GM12801 (cell line): ENCODE results near the gene DAB1.

Source experiments
- TF ChIP-seq, protein P1 (sequence below): IDR thresholded peaks from one replicate; pipeline ENCODE4 v1.5.1; 2011; ENCODE audit warnings: control low read depth; ENCODE audit not compliant: insufficient read length; ENCODE audit errors: extremely low read depth

Gene DAB1

DNA sequence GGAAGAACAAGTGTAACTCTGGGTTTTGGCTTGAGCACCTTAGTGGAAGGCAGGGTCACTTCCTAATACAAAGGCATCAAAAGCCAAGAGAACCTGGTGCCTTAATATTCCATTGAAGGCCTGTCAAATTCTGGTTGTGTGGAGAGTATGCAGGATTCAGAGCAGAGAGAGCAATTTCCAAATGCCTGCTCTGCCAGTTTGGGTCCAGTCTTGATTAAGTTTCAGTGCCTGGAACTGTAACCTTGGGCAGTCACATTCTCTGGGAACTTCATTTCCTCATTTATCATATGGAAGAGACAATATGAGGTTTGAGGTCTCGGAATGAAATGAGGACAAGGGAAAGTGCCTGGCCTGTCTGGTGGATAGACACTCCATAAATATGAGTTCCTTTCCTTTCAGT, 260.1 kb downstream of the DAB1 start:
- TF ChIP-seq, protein P1, sequence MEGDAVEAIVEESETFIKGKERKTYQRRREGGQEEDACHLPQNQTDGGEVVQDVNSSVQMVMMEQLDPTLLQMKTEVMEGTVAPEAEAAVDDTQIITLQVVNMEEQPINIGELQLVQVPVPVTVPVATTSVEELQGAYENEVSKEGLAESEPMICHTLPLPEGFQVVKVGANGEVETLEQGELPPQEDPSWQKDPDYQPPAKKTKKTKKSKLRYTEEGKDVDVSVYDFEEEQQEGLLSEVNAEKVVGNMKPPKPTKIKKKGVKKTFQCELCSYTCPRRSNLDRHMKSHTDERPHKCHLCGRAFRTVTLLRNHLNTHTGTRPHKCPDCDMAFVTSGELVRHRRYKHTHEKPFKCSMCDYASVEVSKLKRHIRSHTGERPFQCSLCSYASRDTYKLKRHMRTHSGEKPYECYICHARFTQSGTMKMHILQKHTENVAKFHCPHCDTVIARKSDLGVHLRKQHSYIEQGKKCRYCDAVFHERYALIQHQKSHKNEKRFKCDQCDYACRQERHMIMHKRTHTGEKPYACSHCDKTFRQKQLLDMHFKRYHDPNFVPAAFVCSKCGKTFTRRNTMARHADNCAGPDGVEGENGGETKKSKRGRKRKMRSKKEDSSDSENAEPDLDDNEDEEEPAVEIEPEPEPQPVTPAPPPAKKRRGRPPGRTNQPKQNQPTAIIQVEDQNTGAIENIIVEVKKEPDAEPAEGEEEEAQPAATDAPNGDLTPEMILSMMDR, result no peak

DNA sequence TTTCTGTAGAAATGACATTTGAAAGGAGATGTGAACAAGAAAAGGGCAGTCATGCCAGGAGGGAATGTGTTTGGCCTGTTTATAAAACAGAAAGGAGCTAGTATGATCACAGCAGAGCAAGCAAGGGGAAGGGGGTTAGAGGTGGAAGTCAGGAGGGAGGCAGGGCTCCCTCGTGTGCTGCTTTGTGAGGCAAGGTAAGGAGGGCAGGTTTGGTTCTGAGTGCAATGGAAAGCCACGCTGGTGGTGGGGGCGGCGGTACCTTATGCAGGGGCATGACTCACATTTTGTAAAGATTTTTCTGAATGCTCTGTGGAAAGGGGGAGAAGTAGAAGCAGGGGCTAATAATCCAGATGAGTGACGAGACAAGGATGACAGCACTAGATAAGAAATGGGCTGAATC, 260.5 kb downstream of the DAB1 start:
- TF ChIP-seq, protein P1, result no peak

DNA sequence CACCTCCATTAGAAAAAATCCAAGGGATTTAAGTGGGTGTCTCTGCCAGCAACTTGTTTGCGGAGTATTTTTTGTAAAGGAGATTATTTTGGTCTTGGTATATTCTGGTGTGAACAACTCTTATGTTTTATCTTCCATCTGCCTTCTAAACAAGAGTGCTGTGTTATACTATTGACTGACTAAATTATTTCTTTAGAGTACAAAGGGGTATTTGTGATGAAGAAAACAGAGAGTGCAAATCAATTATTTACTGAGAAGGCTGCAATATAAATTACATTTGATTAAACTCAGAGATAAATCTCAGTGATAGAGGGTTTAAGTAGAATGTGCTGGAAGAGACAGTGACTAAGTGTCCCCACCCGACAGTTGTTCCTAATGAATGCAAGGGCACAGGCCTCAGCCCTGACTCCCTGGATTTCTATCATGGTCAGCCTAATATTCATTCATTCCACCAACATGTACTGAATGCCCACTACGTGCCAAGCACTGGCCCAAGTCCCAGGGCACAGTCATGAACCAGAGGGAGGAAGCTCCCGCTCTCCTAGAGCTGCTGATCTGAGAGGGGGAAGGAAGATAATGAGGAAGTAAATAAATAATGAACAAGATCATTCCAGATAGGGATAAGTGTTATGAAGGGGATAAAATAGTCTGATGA, 261.1 kb downstream of the DAB1 start:
- TF ChIP-seq, protein P1, result no peak

DNA sequence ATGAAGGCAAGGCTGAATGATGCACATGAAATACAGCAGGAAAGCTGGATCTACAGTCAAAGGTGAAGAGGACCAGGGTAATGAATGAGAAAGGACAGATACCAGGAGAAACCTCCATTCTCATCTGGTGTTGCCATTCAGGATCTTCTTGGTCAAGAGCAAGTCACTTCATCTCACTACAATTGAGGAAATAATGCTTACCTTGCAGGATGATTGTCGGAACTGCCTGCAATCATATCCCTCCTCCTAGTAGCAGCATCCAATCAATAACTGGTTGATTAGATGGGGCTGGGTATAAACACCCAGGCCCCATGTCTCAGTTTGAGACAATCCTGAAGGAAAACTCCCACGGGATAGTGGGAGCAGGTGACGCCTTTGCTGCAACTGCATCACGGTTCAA, 263.3 kb downstream of the DAB1 start:
- TF ChIP-seq, protein P1, result no peak

DNA sequence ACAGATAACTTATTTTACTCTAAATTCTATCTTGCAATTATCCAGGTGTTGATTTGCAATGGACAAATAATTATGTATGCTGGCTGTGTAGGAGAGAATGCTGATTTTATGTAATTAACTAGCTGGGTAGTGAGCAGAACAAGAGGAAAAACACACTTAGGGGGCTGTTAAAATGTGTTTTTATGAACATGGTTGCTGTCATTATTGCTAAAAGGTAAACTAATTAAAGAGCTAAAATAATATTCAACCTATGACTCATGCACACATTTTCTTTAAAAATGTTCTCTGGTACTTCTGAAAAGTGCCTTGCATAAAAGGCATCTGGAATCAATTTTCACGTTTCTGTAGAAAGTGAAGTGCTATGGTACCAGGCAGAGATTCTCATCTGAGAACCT, 265.3 kb downstream of the DAB1 start:
- TF ChIP-seq, protein P1, result no peak

DNA sequence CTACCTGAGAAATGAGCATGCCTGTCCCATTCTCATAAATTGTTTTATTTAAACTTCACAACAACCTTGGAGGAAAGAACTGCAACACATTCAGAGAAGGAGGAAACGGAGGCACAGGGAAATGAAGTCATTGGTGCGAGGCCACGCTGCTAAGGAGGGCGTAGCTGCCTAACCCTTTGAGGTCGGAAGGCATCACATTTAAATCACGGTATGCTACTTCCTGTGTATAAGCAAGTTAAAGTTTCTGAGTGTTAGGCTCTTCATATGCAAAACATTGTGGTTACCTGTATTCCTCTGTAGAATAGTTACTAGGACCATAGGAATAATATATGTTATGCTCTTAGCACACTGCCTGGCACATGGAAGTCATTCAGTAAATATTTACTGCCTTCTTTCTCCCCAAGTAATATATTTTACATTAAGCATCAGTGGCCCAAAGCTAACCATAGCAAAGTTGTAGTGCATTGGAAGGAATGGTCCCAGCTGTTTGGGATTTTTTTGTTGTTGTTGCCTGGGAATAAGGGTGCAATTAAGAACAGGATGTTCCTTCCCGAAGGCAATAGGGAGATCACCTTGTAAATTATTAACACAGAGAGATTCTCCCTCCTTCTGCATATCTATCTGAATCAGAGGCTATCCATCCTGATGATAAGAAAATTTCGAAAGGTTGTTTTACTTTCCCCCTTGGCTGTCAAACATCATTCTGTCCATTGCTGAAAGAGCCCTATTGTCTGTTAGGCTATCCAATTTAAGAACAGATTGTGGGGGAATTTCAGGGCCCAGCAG, 265.8 kb downstream of the DAB1 start:
- TF ChIP-seq, protein P1, result no peak

DNA sequence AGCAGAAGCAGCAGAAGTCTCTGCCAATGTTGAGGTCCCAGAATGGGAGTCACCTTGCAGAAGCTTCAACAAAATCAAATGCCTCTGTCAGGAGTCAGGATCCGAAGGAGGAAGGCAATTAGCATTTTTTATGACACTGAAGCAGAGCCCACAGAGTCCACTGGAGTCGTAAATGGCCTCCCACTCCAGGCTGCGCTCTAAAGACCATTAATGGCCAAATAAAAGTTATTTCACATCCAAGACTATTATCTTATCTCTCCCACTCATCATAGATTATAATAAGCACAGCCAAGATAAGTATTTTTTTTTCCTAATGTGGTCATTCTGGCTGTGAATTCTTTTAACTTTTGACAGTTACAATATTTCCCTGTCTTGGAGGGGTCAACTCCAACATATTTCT, 267.0 kb downstream of the DAB1 start:
- TF ChIP-seq, protein P1, result no peak
